KOPT-K1 (cell line): ENCODE results near the gene PTPN9.
"Not testable (repeated sequence)": the region's sequence is repeated elsewhere in the genome, so short reads cannot be mapped to it uniquely, and the experiment has no call there.

Experiments used
- H3K27ac ChIP-seq: fragments of 200-600 bp; sonication (generic); 2 replicates; pipeline ENCODE4 v1.5.1; 2016; ENCODE audit warnings: antibody characterized with exemption, mild to moderate bottlenecking, low read depth, low read length; ENCODE audit not compliant: poor library complexity, severe bottlenecking
- H3K36me3 ChIP-seq: fragments of 200-600 bp; sonication (generic); 2 replicates; pipeline ENCODE4 v1.5.1; 2017; ENCODE audit warnings: antibody characterized with exemption, mild to moderate bottlenecking, low read length, moderate library complexity; ENCODE audit not compliant: insufficient read depth
- H3K9me3 ChIP-seq: fragments of 200-600 bp; sonication (generic); 2 replicates; pipeline ENCODE4 v1.5.1; 2017; ENCODE audit warnings: antibody characterized with exemption, low read length, mild to moderate bottlenecking; ENCODE audit not compliant: insufficient read depth, poor library complexity, severe bottlenecking

Gene PTPN9

GRCh38 chr15:75517233-75517632 is 61.9 kb downstream of the PTPN9 start:
- peaks cover 49% of the 10 kb centered on the region for H3K36me3 ChIP-seq
- no peaks in the 10 kb centered on the region for H3K9me3 ChIP-seq
- no peak overlapping the region for H3K27ac ChIP-seq

- peaks cover 36% of the 10 kb centered on the region for H3K36me3 ChIP-seq
- H3K27ac ChIP-seq = no peak overlapping the region
- no peaks in the 10 kb centered on the region for H3K9me3 ChIP-seq
These were observed 70.1 kb downstream of the PTPN9 start for GRCh38 chr15:75508840-75509532.

- Histone ChIP-seq H3K36me3 (peaks cover 25% of the 10 kb centered on the region), H3K9me3 (no peaks in the 10 kb centered on the region), H3K27ac (no peak overlapping the region)
These were observed 76.8 kb downstream of the PTPN9 start for GRCh38 chr15:75502360-75502759.

- Histone ChIP-seq H3K9me3 (no peaks in the 10 kb centered on the region), H3K36me3 (peaks cover 24% of the 10 kb centered on the region), H3K27ac (no peak overlapping the region)
These were observed 85.4 kb downstream of the PTPN9 start for GRCh38 chr15:75493732-75494131.

- no peak overlapping the region for H3K27ac ChIP-seq
- no peaks in the 10 kb centered on the region for H3K9me3 ChIP-seq
- peaks cover 29% of the 10 kb centered on the region for H3K36me3 ChIP-seq
These were observed 95.2 kb downstream of the PTPN9 start for GRCh38 chr15:75483961-75484360.

GRCh38 chr15:75483556-75483955 is 95.6 kb downstream of the PTPN9 start:
- H3K36me3 ChIP-seq = peaks cover 30% of the 10 kb centered on the region
- not testable (repeated sequence) for H3K27ac ChIP-seq, H3K9me3 ChIP-seq

- no peak overlapping the region for H3K27ac ChIP-seq
- no peaks in the 10 kb centered on the region for H3K9me3 ChIP-seq
- peaks cover 30% of the 10 kb centered on the region; the same call in 1 of the 2 replicates for H3K36me3 ChIP-seq
These were observed 96.0 kb downstream of the PTPN9 start for GRCh38 chr15:75483106-75483505.

GRCh38 chr15:75480463-75480862 is 98.7 kb downstream of the PTPN9 start:
- H3K27ac ChIP-seq, H3K9me3 ChIP-seq: not testable (repeated sequence)
- peaks cover 24% of the 10 kb centered on the region; the same call in 1 of the 2 replicates for H3K36me3 ChIP-seq

- Histone ChIP-seq H3K36me3 (peaks cover 24% of the 10 kb centered on the region; the same call in 1 of the 2 replicates), H3K27ac (no peak overlapping the region), H3K9me3 (no peaks in the 10 kb centered on the region)
These were observed 99.4 kb downstream of the PTPN9 start for GRCh38 chr15:75479670-75480069.

GRCh38 chr15:75477094-75477493 is 102.0 kb downstream of the PTPN9 start:
- H3K9me3 ChIP-seq, H3K27ac ChIP-seq: not testable (repeated sequence)
- peaks cover 31% of the 10 kb centered on the region; the same call in 1 of the 2 replicates for H3K36me3 ChIP-seq

GRCh38 chr15:75468913-75469598 is 110.1 kb downstream of the PTPN9 start:
- Histone ChIP-seq H3K36me3 (peaks cover 72% of the 10 kb centered on the region), H3K27ac (no peak overlapping the region), H3K9me3 (no peaks in the 10 kb centered on the region)

GRCh38 chr15:75460646-75461045 is 118.5 kb downstream of the PTPN9 start:
- Histone ChIP-seq H3K27ac (no peak overlapping the region), H3K9me3 (no peaks in the 10 kb centered on the region), H3K36me3 (0 out of 2 replicates have a peak, but pooled peaks cover 2% of the 10 kb centered on the region)

GRCh38 chr15:75459581-75459980 is 119.5 kb downstream of the PTPN9 start:
- H3K36me3 ChIP-seq = no peaks in the 10 kb centered on the region
- no peak overlapping the region for H3K27ac ChIP-seq
- no peaks in the 10 kb centered on the region for H3K9me3 ChIP-seq

GRCh38 chr15:75456710-75457109 is 122.4 kb downstream of the PTPN9 start:
- H3K9me3 ChIP-seq = no peaks in the 10 kb centered on the region
- no peaks in the 10 kb centered on the region for H3K36me3 ChIP-seq
- no peak overlapping the region for H3K27ac ChIP-seq

GRCh38 chr15:75455982-75456531 is 123.1 kb downstream of the PTPN9 start:
- Histone ChIP-seq H3K36me3 (no peaks in the 10 kb centered on the region), H3K9me3 (no peaks in the 10 kb centered on the region), H3K27ac (peak overlapping the region; percentile 97)
